Heart left ventricle (tissue), 13 donors: ENCODE data around the gene GPR84.

Source experiments
- POLR2A ChIP-seq, 2 donors: fragments of 450-650 bp; IDR thresholded peaks; one replicate each; pipeline ENCODE4 v1.6.1; 2017; ENCODE audit warnings: antibody characterized with exemption in 2 of 2, mild to moderate bottlenecking in 2 of 2, moderate library complexity in 2 of 2
- TF ChIP-seq, protein P1 (sequence below), 12 donors: fragments of 200-600 bp; sonication (generic) in 4 of 12; IDR thresholded peaks; one replicate each; pipeline versions ENCODE4 v1.5.0 to v1.8.0; 2018 to 2022; ENCODE audit warnings: antibody characterized with exemption in 12 of 12, mild to moderate bottlenecking in 5 of 12
- donor health status: ischemic (EF 13 %, LVEDD 7.1; RV severe dilation, severe dysfunction).
- donor health status: DM: no; HTN: yes; CAD: no.
- donor health status: DM: no; HTN: no; CAD: no.
- donor health status: ischemic (EF 25% LVEDD 6.9; RV normal size, moderate dysfunction).
- donor health status: ischemic (EF 25% LVEDD 5.7; RV mildly dilated, moderate dysfunction).
- donor health status: ischemic (EF 35%, LVEDD 5.7; RV mildly dilated, moderate dysfunction).
- donor health status: nonischemic (EF 11% LVEDD 7.7; RV severe dilation, severe dysfunction).
- donor health status: DM: yes; HTN: yes; CAD: no.
- donor health status: PGD.
- donor health status: ischemic (EF 29% LVEDD 5.4; RV normal size, mild dysfunction).
- donor health status: nonischemic (EF 23%, LVEDD 6.1; RV moderate dilation, normal function).

GRCh38 chr12:54351341-54351740, 12.9 kb downstream of the GPR84 start:
- TF ChIP-seq, protein P1, sequence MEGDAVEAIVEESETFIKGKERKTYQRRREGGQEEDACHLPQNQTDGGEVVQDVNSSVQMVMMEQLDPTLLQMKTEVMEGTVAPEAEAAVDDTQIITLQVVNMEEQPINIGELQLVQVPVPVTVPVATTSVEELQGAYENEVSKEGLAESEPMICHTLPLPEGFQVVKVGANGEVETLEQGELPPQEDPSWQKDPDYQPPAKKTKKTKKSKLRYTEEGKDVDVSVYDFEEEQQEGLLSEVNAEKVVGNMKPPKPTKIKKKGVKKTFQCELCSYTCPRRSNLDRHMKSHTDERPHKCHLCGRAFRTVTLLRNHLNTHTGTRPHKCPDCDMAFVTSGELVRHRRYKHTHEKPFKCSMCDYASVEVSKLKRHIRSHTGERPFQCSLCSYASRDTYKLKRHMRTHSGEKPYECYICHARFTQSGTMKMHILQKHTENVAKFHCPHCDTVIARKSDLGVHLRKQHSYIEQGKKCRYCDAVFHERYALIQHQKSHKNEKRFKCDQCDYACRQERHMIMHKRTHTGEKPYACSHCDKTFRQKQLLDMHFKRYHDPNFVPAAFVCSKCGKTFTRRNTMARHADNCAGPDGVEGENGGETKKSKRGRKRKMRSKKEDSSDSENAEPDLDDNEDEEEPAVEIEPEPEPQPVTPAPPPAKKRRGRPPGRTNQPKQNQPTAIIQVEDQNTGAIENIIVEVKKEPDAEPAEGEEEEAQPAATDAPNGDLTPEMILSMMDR (IDR thresholded peaks at IDR 0.05): no peak
- no peak for TF ChIP-seq POLR2A (IDR thresholded peaks at IDR 0.05)
